Gastrocnemius medialis (tissue), 4 donors: Measurements from ENCODE around the gene MMEL1.
"Not testable (repeated sequence)": the region's sequence is repeated elsewhere in the genome, so short reads cannot be mapped to it uniquely, and the experiment has no call there.

Source experiments
- CTCF ChIP-seq, 5 experiments: fragments of 450-650 bp in 3 of 5; fragments of 200-600 bp in 2 of 5; sonication (generic) in 2 of 5; IDR thresholded peaks in 4 of 5; conservative IDR thresholded peaks in 1 of 5; 1 replicate in 4 of 5; 2 replicates in 1 of 5; pipeline ENCODE4 v1.5.1; 2016 to 2019; ENCODE audit warnings: antibody characterized with exemption in 5 of 5, mild to moderate bottlenecking in 3 of 5, moderate library complexity in 3 of 5
- POLR2A ChIP-seq, 2 donors: fragments of 450-650 bp; IDR thresholded peaks; one replicate each; pipeline ENCODE4 v1.6.1; 2017; ENCODE audit warnings: antibody characterized with exemption in 2 of 2, mild to moderate bottlenecking in 2 of 2, moderate library complexity in 2 of 2

GRCh38 chr1:2652926-2653571, 20.2 kb upstream of the MMEL1 start:
- not testable (repeated sequence) for TF ChIP-seq CTCF (IDR thresholded peaks at IDR 0.05 in 4 of 5, conservative IDR thresholded peaks at IDR 0.05 in 1 of 5); POLR2A (IDR thresholded peaks at IDR 0.05)
